Esophagus muscularis mucosa (tissue), 3 donors: ENCODE results near the gene TMEM127.
A peak's percentile ranks its signal among the peaks of the same experiment; 100 is the strongest.

Source experiments
- POLR2A ChIP-seq: fragments of 450-650 bp; IDR thresholded peaks from one replicate; pipeline ENCODE4 v1.6.1; 2017; ENCODE audit warnings: antibody characterized with exemption, moderate library complexity, mild to moderate bottlenecking, low read depth
- TF ChIP-seq, protein P1 (sequence below), 3 experiments: fragments of 200-600 bp in 2 of 3; fragments of 450-650 bp in 1 of 3; sonication (generic) in 2 of 3; IDR thresholded peaks; one replicate each; pipeline ENCODE4 v1.5.1; 2017 to 2019; ENCODE audit warnings: antibody characterized with exemption in 3 of 3, mild to moderate bottlenecking in 2 of 3, moderate library complexity in 1 of 3

DNA sequence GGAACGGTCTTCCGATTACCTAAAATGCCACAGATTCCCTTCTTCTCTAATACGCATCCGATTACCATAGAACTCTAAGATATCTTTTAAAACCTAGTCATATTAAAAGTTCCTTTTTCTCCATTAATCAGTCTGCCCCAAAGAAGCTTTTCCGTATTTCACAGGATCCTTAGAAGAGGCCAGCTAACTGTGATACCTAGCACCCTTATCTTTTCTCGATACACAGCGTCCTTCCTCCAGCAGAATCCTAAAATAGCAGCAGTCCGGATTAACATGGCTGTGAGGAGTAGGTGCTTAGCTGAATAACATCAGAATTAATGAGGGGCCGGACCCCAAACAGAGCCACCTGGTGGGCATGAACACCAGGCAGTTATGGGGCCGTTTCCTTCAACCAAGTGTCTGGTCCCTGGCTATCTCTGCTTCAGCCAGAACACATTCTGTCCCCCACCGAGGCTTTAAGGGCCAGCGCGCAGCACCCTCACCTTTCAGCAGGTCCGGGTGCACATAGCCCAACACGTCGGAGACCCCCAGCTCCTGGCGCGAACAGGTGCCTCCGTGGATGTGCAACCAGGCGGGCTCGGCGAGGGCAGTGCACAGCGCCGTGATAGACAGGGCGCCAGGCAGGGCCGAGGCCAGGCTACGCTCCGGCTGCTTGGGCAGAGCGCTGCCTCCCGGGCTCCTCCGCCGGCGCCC, 995 bp downstream of the TMEM127 start:
- TF ChIP-seq, protein P1, sequence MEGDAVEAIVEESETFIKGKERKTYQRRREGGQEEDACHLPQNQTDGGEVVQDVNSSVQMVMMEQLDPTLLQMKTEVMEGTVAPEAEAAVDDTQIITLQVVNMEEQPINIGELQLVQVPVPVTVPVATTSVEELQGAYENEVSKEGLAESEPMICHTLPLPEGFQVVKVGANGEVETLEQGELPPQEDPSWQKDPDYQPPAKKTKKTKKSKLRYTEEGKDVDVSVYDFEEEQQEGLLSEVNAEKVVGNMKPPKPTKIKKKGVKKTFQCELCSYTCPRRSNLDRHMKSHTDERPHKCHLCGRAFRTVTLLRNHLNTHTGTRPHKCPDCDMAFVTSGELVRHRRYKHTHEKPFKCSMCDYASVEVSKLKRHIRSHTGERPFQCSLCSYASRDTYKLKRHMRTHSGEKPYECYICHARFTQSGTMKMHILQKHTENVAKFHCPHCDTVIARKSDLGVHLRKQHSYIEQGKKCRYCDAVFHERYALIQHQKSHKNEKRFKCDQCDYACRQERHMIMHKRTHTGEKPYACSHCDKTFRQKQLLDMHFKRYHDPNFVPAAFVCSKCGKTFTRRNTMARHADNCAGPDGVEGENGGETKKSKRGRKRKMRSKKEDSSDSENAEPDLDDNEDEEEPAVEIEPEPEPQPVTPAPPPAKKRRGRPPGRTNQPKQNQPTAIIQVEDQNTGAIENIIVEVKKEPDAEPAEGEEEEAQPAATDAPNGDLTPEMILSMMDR (IDR thresholded peaks at IDR 0.05): peak in 1 of 3 experiments; percentile 22
- no peak for TF ChIP-seq POLR2A
